K562 (cell line): ENCODE results near the gene SCAPER. TPM values are rescaled to one million over a fixed set of nuclear protein-coding genes. Genes with fewer than 3 reads are reported as not detected.

Source experiments
- ATAC-seq: fragments of 200-7000 bp; cut with Tn5 transposase; 3 replicates; pipeline ENCODE4 v1.9.1; 2020; ENCODE audit warnings: moderate library complexity
- BruUV-seq: library from RNA; stranded (reverse); fragments of 400-500 nt; replicated peaks from 2 replicates; lab custom pipeline; 2021; lab: Mats Ljungman, UMichigan
- CTCF ChIA-PET: fragments of 300-600 bp; formaldehyde crosslinking; extraction: SDS; loops from one replicate; lab custom pipeline; 2021; ENCODE audit warnings: low intra/inter-chr PET ratio; lab: Yijun Ruan, JAX
- POLR2A ChIA-PET: fragments of 300-600, 350-650 bp; sonication (Branson Sonifier 250); formaldehyde crosslinking; extraction: SDS; loops from one replicate; lab custom pipeline; 2021; ENCODE audit warnings: antibody characterized with exemption, inconsistent platforms; lab: Yijun Ruan, JAX
- DNase-seq, 4 experiments: peaks; one replicate each; pipeline versions ENCODE4 v3.0.0 to v3.0.0-alpha.2; 2011 to 2018; ENCODE audit warnings: low spot score in 3 of 4, mixed read lengths in 3 of 4; ENCODE audit errors: extremely low read depth in 1 of 4
- FAIRE-seq: peaks from 2 replicates; lab custom pipeline; 2011; peaks lifted over from hg19 to GRCh38; lab: Jason Lieb, UNC
- H2AFZ ChIP-seq: 2 replicates; pipeline ENCODE4 v1.6.0; 2011; ENCODE audit warnings: low read depth, low read length, control low read depth, inconsistent platforms
- H3K27ac ChIP-seq: fragments of 200-600 bp; 3 replicates; pipeline ENCODE4 v1.8.0; 2011; ENCODE audit warnings: low read depth, mild to moderate bottlenecking, control low read depth, inconsistent platforms, low read length, moderate library complexity, mixed read lengths; ENCODE audit errors: extremely low read depth
- H3K27me3 ChIP-seq, 2 experiments: fragments of 300-600 bp in 1 of 2; 2 replicates in 1 of 2; 3 replicates in 1 of 2; pipeline versions ENCODE4 v1.6.0 to v1.8.0; 2011; ENCODE audit warnings: inconsistent platforms in 2 of 2, low read length in 2 of 2, mild to moderate bottlenecking in 1 of 2, mixed read lengths in 1 of 2, moderate library complexity in 1 of 2; ENCODE audit not compliant: control insufficient read depth in 2 of 2, insufficient read depth in 2 of 2
- H3K36me3 ChIP-seq: fragments of 300-600 bp; 3 replicates; pipeline ENCODE4 v1.8.0; 2011; ENCODE audit warnings: mild to moderate bottlenecking, low read length, inconsistent platforms; ENCODE audit not compliant: control insufficient read depth, insufficient read depth
- H3K4me1 ChIP-seq, 2 experiments: fragments of 200-600 bp in 1 of 2; replicated peaks in 1 of 2; 2 replicates in 1 of 2; 3 replicates in 1 of 2; pipeline versions ENCODE4 v1.5.1 to v1.8.0; 2011; ENCODE audit warnings: inconsistent platforms in 2 of 2, low read length in 2 of 2, mild to moderate bottlenecking in 1 of 2, mixed read lengths in 1 of 2, moderate library complexity in 1 of 2; ENCODE audit not compliant: control insufficient read depth in 2 of 2, insufficient read depth in 2 of 2
- H3K4me2 ChIP-seq: 2 replicates; pipeline ENCODE4 v1.6.1; 2011; ENCODE audit warnings: low read length, control low read depth, inconsistent platforms, mixed read lengths; ENCODE audit not compliant: insufficient read depth
- H3K4me3 ChIP-seq: fragments of 200-600 bp; sonication (generic), shearing (Covaris generic); 2 replicates; pipeline ENCODE4 v1.5.1; 2016; ENCODE audit warnings: control low read depth, inconsistent platforms
- H3K79me2 ChIP-seq: fragments of 200-600 bp; 3 replicates; pipeline ENCODE4 v1.8.0; 2011; ENCODE audit warnings: low read length, inconsistent platforms; ENCODE audit not compliant: control insufficient read depth, insufficient read depth
- H3K9ac ChIP-seq, 2 experiments: 2 replicates each; pipeline versions ENCODE4 v1.6.0 to v1.6.1; 2011; ENCODE audit warnings: low read depth in 2 of 2, low read length in 2 of 2, control low read depth in 1 of 2, inconsistent platforms in 1 of 2, mild to moderate bottlenecking in 1 of 2, mixed read lengths in 1 of 2; ENCODE audit not compliant: insufficient read depth in 1 of 2
- H3K9me1 ChIP-seq: one replicate; pipeline ENCODE4 v1.6.0; 2011; ENCODE audit warnings: inconsistent platforms, mild to moderate bottlenecking, low read length, moderate library complexity; ENCODE audit not compliant: control insufficient read depth, insufficient read depth
- H3K9me3 ChIP-seq: replicated peaks from 2 replicates; pipeline ENCODE4 v1.5.1; 2011; ENCODE audit warnings: low read depth, low read length, inconsistent platforms; ENCODE audit not compliant: control insufficient read depth, insufficient read depth
- H4K20me1 ChIP-seq: replicated peaks from 2 replicates; pipeline ENCODE4 v1.6.1; 2011; ENCODE audit warnings: low read length, inconsistent platforms, mixed read lengths; ENCODE audit not compliant: control insufficient read depth, insufficient read depth
- BHLHE40 ChIP-seq: IDR thresholded peaks from 2 replicates; pipeline ENCODE4 v1.6.1; 2011; ENCODE audit warnings: low read length, improper control_type of control experiment
- E2F6 ChIP-seq, 2 experiments: IDR thresholded peaks; 2 replicates each; pipeline ENCODE4 v1.6.1; 2011; ENCODE audit warnings: borderline replicate concordance in 1 of 2, control low read depth in 1 of 2, low read depth in 1 of 2, low read length in 1 of 2, mild to moderate bottlenecking in 1 of 2, mixed read lengths in 1 of 2, moderate library complexity in 1 of 2; ENCODE audit not compliant: insufficient read depth in 1 of 2, insufficient read length in 1 of 2, poor library complexity in 1 of 2, severe bottlenecking in 1 of 2; ENCODE audit errors: extremely low read depth in 1 of 2
- ELF2 ChIP-seq: fragments of 250-450 bp; sonication (Bioruptor Pico); IDR thresholded peaks from 2 replicates; pipeline ENCODE4 v1.5.0; 2021; ENCODE audit warnings: mild to moderate bottlenecking
- HNRNPUL1 ChIP-seq: fragments of 200-400 bp; formaldehyde crosslinking; IDR thresholded peaks from 2 replicates; pipeline ENCODE4 v1.6.1; 2017; ENCODE audit warnings: low read length
- MYBL2 ChIP-seq, 2 experiments: fragments of 450-650 bp in 1 of 2; sonication (generic) in 1 of 2; formaldehyde crosslinking in 1 of 2; IDR thresholded peaks; 2 replicates each; pipeline versions ENCODE4 v1.6.1 to v1.8.1; 2017 to 2022; ENCODE audit warnings: borderline replicate concordance in 1 of 2, inconsistent platforms in 1 of 2, low read depth in 1 of 2, mild to moderate bottlenecking in 1 of 2, missing genetic modification reagents in 1 of 2, moderate library complexity in 1 of 2
- NCOR1 ChIP-seq: fragments of 450-650 bp; IDR thresholded peaks from 2 replicates; pipeline ENCODE4 v1.6.1; 2016; ENCODE audit warnings: mild to moderate bottlenecking, moderate library complexity
- NR0B1 ChIP-seq: fragments of 450-650 bp; IDR thresholded peaks from one replicate; pipeline ENCODE4 v1.6.1; 2018; ENCODE audit warnings: mild to moderate bottlenecking, moderate library complexity; ENCODE audit not compliant: partially characterized antibody
- RFX1 ChIP-seq: fragments of 450-650 bp; IDR thresholded peaks from 2 replicates; pipeline ENCODE4 v1.6.1; 2016; ENCODE audit warnings: mild to moderate bottlenecking, moderate library complexity
- SRSF7 ChIP-seq: fragments of 200-400 bp; formaldehyde crosslinking; optimal IDR thresholded peaks from 2 replicates; pipeline ENCODE3; 2017; ENCODE audit warnings: mild to moderate bottlenecking, low read depth, low read length
- ZNF347 ChIP-seq: fragments of 450-650 bp; formaldehyde crosslinking; IDR thresholded peaks from 2 replicates; pipeline ENCODE4 v1.4.0; 2020; ENCODE audit warnings: low read depth, mild to moderate bottlenecking, moderate library complexity
- ZZZ3 ChIP-seq: fragments of 450-650 bp; IDR thresholded peaks from 2 replicates; pipeline ENCODE4 v1.6.1; 2016; ENCODE audit warnings: antibody characterized with exemption, mild to moderate bottlenecking, moderate library complexity
- whole genome bisulfite sequencing: fragments of 100-300 bp; shearing (Covaris generic); methylation state at CpG from one replicate; pipeline ENCODE4 v1.1.6; 2016; ENCODE audit warnings: low coverage, mixed read lengths; ENCODE audit not compliant: insufficient coverage; ENCODE audit errors: missing lambda C conversion rate; 5-methylcytosine and 5-hydroxymethylcytosine counted together
- in situ Hi-C: fragments of 300-500 bp; cut with MboI; formaldehyde crosslinking; loops from 4 replicates; pipeline ENCODE4 v1.15.0; 2018; ENCODE audit warnings: inconsistent platforms, mixed read lengths
- intact Hi-C: fragments of 100-400 bp; cut with micrococcal nuclease; formaldehyde crosslinking; loops from 2 replicates; pipeline ENCODE4 v1.14.2; 2022
- polyA plus RNA-seq, 8 experiments: library from polyadenylated mRNA; depleted of rRNA in 4 of 8; stranded (reverse) in 5 of 8; unstranded in 3 of 8; fragments of >200 nt; fragmentation: Nextera tagmentation in 2 of 8; fragmentation: Illumina TruSeq in 1 of 8; extraction: Ambion mirVana in 2 of 8; extraction: Trizol in 1 of 8; gene quantifications; 2 replicates each; pipeline versions ENCODE4 v1.2.1 to v1.2.3, GENCODE V29; 2011 to 2014; ENCODE audit warnings: inconsistent platforms in 1 of 8, missing spikeins in 1 of 8
- total RNA-seq, 7 experiments: library from RNA; depleted of rRNA in 6 of 7; stranded (reverse); fragments of >200 nt in 6 of 7; fragmentation: Illumina TruSeq in 2 of 7; extraction: Trizol in 2 of 7; gene quantifications; 2 replicates each; pipeline versions ENCODE4 v1.2.1 to v1.2.3, GENCODE V29; 2011 to 2021; ENCODE audit warnings: low replicate concordance in 1 of 7

Gene SCAPER
- total and polyA plus RNA-seq, 9 of the 15 experiments (the other 6 are each of a cell fraction or from before 2014, with no cell fraction given) = 1.3 to 5.7 (median 3.2) TPM

- Histone ChIP-seq H3K9ac (no peak overlapping the region), H3K9me3 (no peaks in the 10 kb centered on the region), H3K36me3 (no peaks in the 10 kb centered on the region), H3K27ac (no peak overlapping the region), H3K4me2 (no peak overlapping the region), H3K4me1 (peaks cover 0 to 3% of the 10 kb centered on the region in 2 experiments; a peak in 1 of 5 replicates), H2AFZ (no peak overlapping the region), H3K4me3 (no peak overlapping the region), H3K27me3 (no peaks in the 10 kb centered on the region; a peak in 1 of 5 replicates), H3K79me2 (no peaks in the 10 kb centered on the region), H4K20me1 (no peaks in the 10 kb centered on the region), H3K9me1 (no peaks in the 10 kb centered on the region)
- BruUV-seq = no TSS peak
- no peak for DNase-seq
- TF ChIP-seq NR0B1 (no peak), MYBL2 (IDR thresholded peaks at IDR 0.05; ENCODE audit: low read depth) (no peak), MYBL2 (CRISPR knock-in tag; IDR thresholded peaks at IDR 0.05; ENCODE audit: borderline replicate concordance) (no peak), SRSF7 (no peak), E2F6 (IDR thresholded peaks at IDR 0.05; ENCODE audit: borderline replicate concordance in 1 of 2, extremely low read depth in 1 of 2, insufficient read depth in 1 of 2, insufficient read length in 1 of 2, low read depth in 1 of 2, low read length in 1 of 2, poor library complexity in 1 of 2, severe bottlenecking in 1 of 2) (no peak), ZNF347 (no peak), RFX1 (no peak), ELF2 (CRISPR knock-in tag) (no peak), NCOR1 (no peak), ZZZ3 (no peak), BHLHE40 (no peak), HNRNPUL1 (no peak)
- ChIA-PET POLR2A (no interaction called here), CTCF (no interaction called here)
- no peak for FAIRE-seq
- intact Hi-C loops (no loop called here), in situ Hi-C loops (no loop called here)
- no peak for ATAC-seq
- WGBS = 0% methylated on average over 1 of the region's 1 CpG
These were observed 524.9 kb downstream of the SCAPER start for GRCh38 chr15:76380249-76380648.
